ENCODE measurements around the gene PTPRJ.

Gene PTPRJ

DNA sequence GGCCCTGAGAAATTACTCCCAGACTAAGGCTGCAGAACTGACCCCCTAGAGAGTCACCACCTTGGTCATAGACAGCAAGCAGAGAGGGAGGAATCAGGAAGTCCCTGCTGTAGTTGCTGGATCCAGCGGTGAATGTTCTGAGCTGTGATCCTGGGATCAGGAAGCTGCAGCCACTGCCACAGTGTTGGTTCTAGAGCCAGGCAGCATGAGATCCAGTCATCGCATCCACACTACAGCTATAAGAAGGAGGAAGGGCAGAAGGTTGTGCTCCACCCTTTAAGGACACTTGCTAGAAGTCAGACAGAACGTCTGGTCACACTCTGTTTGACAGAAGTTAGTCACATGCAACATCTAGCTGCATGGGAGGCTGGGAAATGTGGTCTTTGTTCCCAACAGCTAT, 131.5 kb downstream of the PTPRJ start:
- POLR2A ChIA-PET: interaction anchor here (0.9 kb wide), 1 partner anchor 12 kb away, joined by 3 read pairs; no protein-coding TSS in a partner anchor

DNA sequence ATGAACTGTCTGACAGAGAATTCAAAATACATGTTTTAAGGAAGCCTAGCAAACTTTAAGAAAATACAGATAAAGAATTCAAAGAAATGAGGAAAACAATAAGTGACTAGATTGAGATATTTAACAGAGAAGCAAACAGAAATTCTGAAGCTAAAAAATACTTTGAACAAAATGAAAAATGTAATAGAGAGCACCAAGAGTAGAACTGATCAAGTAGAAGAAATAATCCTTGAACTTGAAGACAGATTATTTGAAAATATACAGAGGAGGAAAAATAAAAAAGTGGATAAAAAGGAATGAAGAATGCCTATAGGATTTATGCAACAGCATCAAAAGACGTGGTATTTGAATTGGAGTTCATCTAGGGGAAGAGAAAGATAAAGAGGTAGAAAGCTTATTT, 134.4 kb downstream of the PTPRJ start:
- ChIA-PET POLR2A (no interaction called here), CTCF (interaction anchor here (1.1 kb wide), 1 partner anchor 181 kb away, joined by 3 read pairs; no protein-coding TSS in a partner anchor)
- TF ChIP-seq, protein P1, sequence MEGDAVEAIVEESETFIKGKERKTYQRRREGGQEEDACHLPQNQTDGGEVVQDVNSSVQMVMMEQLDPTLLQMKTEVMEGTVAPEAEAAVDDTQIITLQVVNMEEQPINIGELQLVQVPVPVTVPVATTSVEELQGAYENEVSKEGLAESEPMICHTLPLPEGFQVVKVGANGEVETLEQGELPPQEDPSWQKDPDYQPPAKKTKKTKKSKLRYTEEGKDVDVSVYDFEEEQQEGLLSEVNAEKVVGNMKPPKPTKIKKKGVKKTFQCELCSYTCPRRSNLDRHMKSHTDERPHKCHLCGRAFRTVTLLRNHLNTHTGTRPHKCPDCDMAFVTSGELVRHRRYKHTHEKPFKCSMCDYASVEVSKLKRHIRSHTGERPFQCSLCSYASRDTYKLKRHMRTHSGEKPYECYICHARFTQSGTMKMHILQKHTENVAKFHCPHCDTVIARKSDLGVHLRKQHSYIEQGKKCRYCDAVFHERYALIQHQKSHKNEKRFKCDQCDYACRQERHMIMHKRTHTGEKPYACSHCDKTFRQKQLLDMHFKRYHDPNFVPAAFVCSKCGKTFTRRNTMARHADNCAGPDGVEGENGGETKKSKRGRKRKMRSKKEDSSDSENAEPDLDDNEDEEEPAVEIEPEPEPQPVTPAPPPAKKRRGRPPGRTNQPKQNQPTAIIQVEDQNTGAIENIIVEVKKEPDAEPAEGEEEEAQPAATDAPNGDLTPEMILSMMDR (IDR thresholded peaks at IDR 0.05; ENCODE audit: control extremely low read depth, extremely low read depth, low read depth, missing control alignments): no peak
- no peak for DNase-seq (ENCODE audit: extremely low spot score)

More for the DNA sequence above, 131.5 kb downstream of the PTPRJ start:
- CTCF ChIA-PET: interaction anchor here (0.9 to 9.7 kb wide), 5 partner anchors 10 to 199 kb away, joined by 3 to 178 read pairs (median 4); no protein-coding TSS in a partner anchor
- TF ChIP-seq, protein P1 (IDR thresholded peaks at IDR 0.05; ENCODE audit: control extremely low read depth, extremely low read depth, low read depth, missing control alignments): no peak
- no peak for DNase-seq (ENCODE audit: extremely low spot score)

DNA sequence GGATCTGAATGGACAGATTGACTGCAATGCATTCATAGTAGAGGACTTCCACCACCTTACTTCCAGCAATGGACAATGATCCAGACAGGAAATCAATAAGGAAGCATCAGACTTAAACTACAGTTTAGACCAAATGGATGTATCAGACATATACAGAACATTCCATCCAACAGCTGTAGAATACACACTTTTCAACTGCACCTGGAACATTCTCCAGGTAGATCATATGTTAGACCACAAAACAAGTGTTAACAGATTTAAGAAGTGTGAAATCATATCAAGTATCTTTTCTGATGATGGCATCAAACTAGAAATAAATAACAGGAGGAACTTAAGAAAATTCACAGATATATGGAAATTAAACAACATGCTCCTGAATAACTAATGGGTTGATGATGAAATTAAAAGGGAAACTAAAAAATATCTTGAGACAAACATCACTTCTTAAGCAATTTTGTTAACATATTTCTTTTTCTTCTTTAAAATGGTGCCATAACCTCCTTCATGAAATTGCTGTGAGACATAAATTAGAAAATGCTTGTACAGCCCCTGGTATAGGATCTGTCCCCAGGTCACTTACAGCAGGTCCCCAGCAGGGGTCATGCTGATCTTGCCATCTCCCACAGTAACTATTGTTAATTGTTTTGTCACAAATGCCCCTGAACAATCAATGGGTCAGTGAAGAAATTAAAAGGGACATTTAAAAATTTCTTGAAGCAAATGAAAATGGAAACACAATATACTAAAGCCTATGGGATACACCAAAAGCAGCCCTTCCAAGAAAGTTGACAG, 136.3 kb downstream of the PTPRJ start:
- CTCF ChIA-PET: interaction anchor here (1.0 to 1.2 kb wide), 2 partner anchors 12 to 182 kb away, joined by 3 read pairs; no protein-coding TSS in a partner anchor

DNA sequence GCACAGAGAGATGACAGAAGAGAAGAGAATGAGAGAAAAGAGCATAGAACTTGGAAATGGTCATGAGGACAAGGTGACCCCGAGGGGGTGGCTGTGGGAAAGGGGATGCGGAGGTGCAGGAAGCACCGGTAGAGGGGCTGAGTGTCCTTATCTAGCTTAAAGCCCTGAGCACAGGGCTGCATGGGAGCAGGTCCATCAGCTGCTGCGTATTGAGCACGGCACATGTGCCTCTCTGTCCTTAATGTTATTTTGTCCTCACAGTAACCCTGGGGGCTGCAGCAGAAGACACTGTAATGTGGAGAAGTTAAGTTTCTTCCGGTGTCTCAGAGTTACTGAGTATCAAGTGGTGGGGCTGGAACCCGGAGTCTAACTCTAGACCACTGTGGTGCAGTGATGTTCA, 141.9 kb downstream of the PTPRJ start:
- TF ChIP-seq, protein P1 (IDR thresholded peaks at IDR 0.05; ENCODE audit: control extremely low read depth, extremely low read depth, low read depth, missing control alignments): no peak
- ChIA-PET POLR2A (no interaction called here), CTCF (interaction anchor here (1.0 to 2.0 kb wide), 2 partner anchors 10 to 188 kb away, joined by 3 to 9 read pairs; no protein-coding TSS in a partner anchor)
- no peak for DNase-seq (ENCODE audit: extremely low spot score)

More for the DNA sequence above, 136.3 kb downstream of the PTPRJ start:
- DNase-seq (ENCODE audit: extremely low spot score): no peak
- POLR2A ChIA-PET: no interaction called here
- TF ChIP-seq, protein P1 (IDR thresholded peaks at IDR 0.05; ENCODE audit: control extremely low read depth, extremely low read depth, low read depth, missing control alignments): no peak

DNA sequence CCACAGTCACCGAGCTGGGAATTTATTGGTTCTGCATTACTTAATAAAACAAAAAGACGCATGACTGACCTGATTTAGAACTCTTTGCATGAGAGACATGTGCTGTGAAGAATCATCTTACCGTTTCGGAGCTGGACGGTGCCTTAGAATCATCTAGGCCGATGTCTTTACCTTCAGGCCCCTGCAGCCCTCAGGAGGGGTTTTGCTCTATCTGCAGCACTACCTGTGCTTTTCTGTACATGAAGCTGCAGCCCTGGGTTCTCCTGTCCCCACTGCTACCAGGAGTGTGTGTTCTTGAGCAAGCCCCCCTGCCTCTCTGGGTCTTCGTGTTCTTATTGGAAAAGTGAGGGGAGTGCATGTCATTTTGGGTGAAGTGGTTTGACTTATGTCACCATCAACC, 142.3 kb downstream of the PTPRJ start:
- POLR2A ChIA-PET: no interaction called here
- TF ChIP-seq, protein P1 (IDR thresholded peaks at IDR 0.05; ENCODE audit: control extremely low read depth, extremely low read depth, low read depth, missing control alignments): no peak
- CTCF ChIA-PET: interaction anchor here (1.0 to 2.0 kb wide), 2 partner anchors 10 to 188 kb away, joined by 3 to 9 read pairs; no protein-coding TSS in a partner anchor
- no peak for DNase-seq (ENCODE audit: extremely low spot score)

DNA sequence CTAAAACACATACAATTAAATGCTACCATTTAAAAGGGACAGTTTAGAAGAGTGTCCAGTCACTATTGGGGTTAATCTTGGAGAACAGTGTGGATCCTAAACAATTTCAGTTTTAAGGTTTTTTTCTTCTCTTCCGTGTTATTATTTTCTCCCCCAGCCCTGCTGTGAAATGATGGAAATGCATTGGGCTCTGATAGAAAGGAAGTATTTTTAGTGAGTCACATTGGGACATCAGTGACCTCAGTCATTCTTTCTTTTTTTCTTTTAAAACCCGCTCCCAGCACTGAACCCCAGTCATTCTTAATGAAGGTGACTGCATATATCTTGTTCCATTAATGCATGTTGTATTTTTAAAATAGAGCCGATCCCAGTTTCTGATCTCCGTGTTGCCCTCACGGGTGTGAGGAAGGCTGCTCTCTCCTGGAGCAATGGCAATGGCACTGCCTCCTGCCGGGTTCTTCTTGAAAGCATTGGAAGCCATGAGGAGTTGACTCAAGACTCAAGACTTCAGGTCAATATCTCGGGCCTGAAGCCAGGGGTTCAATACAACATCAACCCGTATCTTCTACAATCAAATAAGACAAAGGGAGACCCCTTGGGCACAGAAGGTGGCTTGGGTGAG, 143.0 kb downstream of the PTPRJ start:
- TF ChIP-seq, protein P1 (IDR thresholded peaks at IDR 0.05; ENCODE audit: control extremely low read depth, extremely low read depth, low read depth, missing control alignments): no peak
- POLR2A ChIA-PET: no interaction called here
- CTCF ChIA-PET: interaction anchor here (1.0 to 2.0 kb wide), 3 partner anchors 11 to 189 kb away, joined by 3 to 9 read pairs (median 3); no protein-coding TSS in a partner anchor
- DNase-seq (ENCODE audit: extremely low spot score): no peak

All from GM10248 (cell line).